ENCODE results near the gene ZBTB47.

GRCh38 chr3:42631620-42632019 lies 21.9 kb upstream of the ZBTB47 start:
- TF ChIP-seq CTCF (conservative IDR thresholded peaks at IDR 0.05; ENCODE audit: low read length), result no peak
- no peak for TF ChIP-seq EZH2phosphoT487 (IDR thresholded peaks at IDR 0.05; ENCODE audit: borderline replicate concordance)

Measured in Loucy (cell line).